ENCODE data around the gene EFHC1.

The EFHC1 gene

GRCh38 chr6:52523378-52524142, 103.4 kb downstream of the EFHC1 start:
- TF ChIP-seq CTCF (IDR thresholded peaks at IDR 0.05; ENCODE audit: insufficient read depth, low read length, poor library complexity, severe bottlenecking), result no peak
- TF ChIP-seq EZH2phosphoT487 (conservative IDR thresholded peaks at IDR 0.05; ENCODE audit: low read length), result no peak

DNA sequence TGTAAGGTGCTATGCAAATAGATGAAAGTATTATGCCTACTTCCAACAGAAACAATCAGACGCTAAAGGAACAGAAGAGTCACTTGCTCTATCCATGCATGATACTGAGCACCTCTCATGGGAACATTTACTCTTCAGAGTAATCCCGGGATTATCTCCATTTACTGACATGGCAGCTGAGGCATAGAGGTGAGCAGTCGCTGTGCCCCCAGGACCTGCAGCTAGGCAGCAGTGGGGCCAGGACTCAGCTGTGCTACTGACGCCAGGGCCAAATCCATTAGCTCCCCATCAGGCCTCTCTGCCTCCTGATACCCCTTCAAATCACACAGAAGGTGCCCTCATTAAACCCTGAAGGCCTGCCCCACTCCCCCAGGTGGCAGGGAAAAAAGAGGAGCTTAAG, 104.8 kb downstream of the EFHC1 start:
- H3K4me2 ChIP-seq (ENCODE audit: low read depth, low read length, poor library complexity, severe bottlenecking), result no peak overlapping the region
- H3K4me3 ChIP-seq (ENCODE audit: insufficient read depth, low read length, poor library complexity, severe bottlenecking), result no peak overlapping the region
- no peaks in the 10 kb centered on the region for H3K27me3 ChIP-seq (ENCODE audit: low read length)
- H3K36me3 ChIP-seq (ENCODE audit: low read length), result no peaks in the 10 kb centered on the region
- no peaks in the 10 kb centered on the region for H4K20me1 ChIP-seq (ENCODE audit: low read depth, low read length)
- H3K79me2 ChIP-seq (ENCODE audit: insufficient read depth, low read length), result no peaks in the 10 kb centered on the region
- H2AFZ ChIP-seq (ENCODE audit: low read depth, low read length, severe bottlenecking), result no peak overlapping the region
- no peaks in the 10 kb centered on the region for H3K9me3 ChIP-seq (ENCODE audit: insufficient read depth, low read length)
- no peak for TF ChIP-seq EZH2phosphoT487 (conservative IDR thresholded peaks at IDR 0.05; ENCODE audit: low read length)
- no peak for TF ChIP-seq CTCF (IDR thresholded peaks at IDR 0.05; ENCODE audit: insufficient read depth, low read length, poor library complexity, severe bottlenecking)
- no peaks in the 10 kb centered on the region for H3F3A ChIP-seq (ENCODE audit: insufficient read depth)
- no peak overlapping the region for H3K27ac ChIP-seq (ENCODE audit: low read depth, low read length)
- no peak overlapping the region for H3K9ac ChIP-seq (ENCODE audit: low read length)
- no peaks in the 10 kb centered on the region for H3K9me2 ChIP-seq (replicated peaks; ENCODE audit: insufficient read depth, low read length)

More at GRCh38 chr6:52523378-52524142, 103.4 kb downstream of the EFHC1 start:
- H3K9me3 ChIP-seq (ENCODE audit: insufficient read depth, low read length), result no peaks in the 10 kb centered on the region
- H3K79me2 ChIP-seq (ENCODE audit: insufficient read depth, low read length), result no peaks in the 10 kb centered on the region
- no peak overlapping the region for H3K27ac ChIP-seq (ENCODE audit: low read depth, low read length)
- no peaks in the 10 kb centered on the region for H3K9me2 ChIP-seq (replicated peaks; ENCODE audit: insufficient read depth, low read length)
- H2AFZ ChIP-seq (ENCODE audit: low read depth, low read length, severe bottlenecking), result no peak overlapping the region
- H3K4me2 ChIP-seq (ENCODE audit: low read depth, low read length, poor library complexity, severe bottlenecking), result no peak overlapping the region
- no peaks in the 10 kb centered on the region for H3K36me3 ChIP-seq (ENCODE audit: low read length)
- no peaks in the 10 kb centered on the region for H4K20me1 ChIP-seq (ENCODE audit: low read depth, low read length)
- H3K4me3 ChIP-seq (ENCODE audit: insufficient read depth, low read length, poor library complexity, severe bottlenecking), result no peak overlapping the region
- H3K9ac ChIP-seq (ENCODE audit: low read length), result no peak overlapping the region
- no peaks in the 10 kb centered on the region for H3K27me3 ChIP-seq (ENCODE audit: low read length)
- H3F3A ChIP-seq (ENCODE audit: insufficient read depth), result no peaks in the 10 kb centered on the region

DNA sequence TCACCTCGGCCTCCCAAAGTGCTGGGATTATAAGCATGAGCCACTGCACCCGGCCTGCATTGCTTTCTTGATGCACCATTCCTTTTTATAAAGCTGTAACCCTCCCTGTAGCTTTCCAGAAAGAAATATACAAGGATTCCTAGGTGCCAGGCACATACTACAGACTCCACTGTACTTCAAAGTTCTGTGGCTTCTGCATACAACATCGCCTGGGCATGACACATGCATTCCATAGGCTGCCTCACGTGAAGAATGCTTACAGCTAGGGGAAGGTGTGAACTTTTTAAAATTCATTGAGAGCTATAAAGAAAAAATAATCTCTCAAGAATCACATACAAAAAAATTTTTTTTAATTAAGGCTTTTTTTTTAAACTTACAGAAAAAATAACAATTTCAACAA, 106.5 kb downstream of the EFHC1 start:
- Histone ChIP-seq H3K36me3 (ENCODE audit: low read length) (no peaks in the 10 kb centered on the region), H3K27ac (ENCODE audit: low read depth, low read length) (no peak overlapping the region), H3F3A (ENCODE audit: insufficient read depth) (no peaks in the 10 kb centered on the region), H4K20me1 (ENCODE audit: low read depth, low read length) (no peaks in the 10 kb centered on the region), H3K9me2 (replicated peaks; ENCODE audit: insufficient read depth, low read length) (no peaks in the 10 kb centered on the region), H3K27me3 (ENCODE audit: low read length) (no peaks in the 10 kb centered on the region), H2AFZ (ENCODE audit: low read depth, low read length, severe bottlenecking) (no peak overlapping the region), H3K9me3 (ENCODE audit: insufficient read depth, low read length) (no peaks in the 10 kb centered on the region), H3K9ac (ENCODE audit: low read length) (no peak overlapping the region), H3K4me3 (ENCODE audit: insufficient read depth, low read length, poor library complexity, severe bottlenecking) (no peak overlapping the region), H3K79me2 (ENCODE audit: insufficient read depth, low read length) (no peaks in the 10 kb centered on the region), H3K4me2 (ENCODE audit: low read depth, low read length, poor library complexity, severe bottlenecking) (no peak overlapping the region)
- no peak for TF ChIP-seq EZH2phosphoT487 (conservative IDR thresholded peaks at IDR 0.05; ENCODE audit: low read length)
- no peak for TF ChIP-seq CTCF (IDR thresholded peaks at IDR 0.05; ENCODE audit: insufficient read depth, low read length, poor library complexity, severe bottlenecking)
